ENCODE results near the gene CRKL. TPM values are rescaled to one million over a fixed set of nuclear protein-coding genes. Genes with fewer than 3 reads are reported as not detected.

CRKL gene
- total RNA-seq, 1 experiment from 2014 or later, result 82.5 TPM

DNA sequence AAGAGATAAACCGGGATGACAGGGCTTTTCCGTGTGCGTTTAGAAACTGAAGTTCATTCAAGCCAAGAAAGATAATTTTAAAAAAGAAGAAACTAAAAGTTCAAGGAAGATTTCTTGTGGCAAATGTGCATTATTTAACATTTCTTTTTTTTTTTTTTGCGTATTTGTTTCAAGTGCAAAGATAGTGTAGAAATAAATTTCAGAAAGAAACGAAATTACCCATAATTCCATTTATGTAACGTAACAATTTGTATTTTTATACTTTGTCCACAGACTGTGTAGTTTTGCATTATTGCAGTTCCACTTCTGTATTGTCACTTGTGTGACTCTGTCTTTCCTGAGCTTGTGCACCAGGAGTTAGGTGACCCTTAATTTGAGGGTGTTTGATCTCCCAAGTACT is 34.4 kb upstream of the CRKL start:
- POLR2A ChIA-PET (ENCODE audit: low non-redundant PET), result no interaction called here

DNA sequence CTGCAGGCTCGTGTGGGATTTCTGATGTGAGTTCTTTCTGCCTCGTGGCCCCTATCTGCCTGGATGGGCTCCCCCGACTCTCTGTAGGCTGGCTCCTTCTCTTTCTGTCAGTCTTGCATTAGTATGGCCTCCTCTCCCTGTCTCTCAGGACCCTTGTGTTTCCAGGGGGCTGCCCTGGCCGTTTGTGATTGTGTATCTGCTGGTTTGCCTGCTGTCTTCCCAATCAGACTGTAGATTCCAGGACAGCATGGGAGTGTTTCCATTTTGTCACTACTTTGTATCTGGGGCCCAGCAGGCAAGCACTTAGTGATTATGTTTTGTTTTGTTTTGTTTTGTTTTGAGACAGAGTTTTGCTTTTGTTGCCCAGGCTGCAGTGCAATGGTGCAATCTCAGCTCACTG is 32.8 kb upstream of the CRKL start:
- DNase-seq (ENCODE audit: low spot score), result no peak
- ChIA-PET POLR2A (ENCODE audit: low non-redundant PET) (no interaction called here), CTCF (no interaction called here)
- Histone ChIP-seq H3K36me3 (ENCODE audit: insufficient read depth, low read length, poor library complexity, severe bottlenecking) (peaks cover 19% of the 10 kb centered on the region), H3K4me1 (ENCODE audit: insufficient read depth, low read length, poor library complexity, severe bottlenecking) (no peaks in the 10 kb centered on the region), H3K27ac (ENCODE audit: low read depth, low read length, poor library complexity, severe bottlenecking) (no peak overlapping the region), H3K9me3 (ENCODE audit: low read depth, low read length, poor library complexity, severe bottlenecking) (no peaks in the 10 kb centered on the region), H3K4me3 (ENCODE audit: low read depth, low read length, poor library complexity, severe bottlenecking) (no peak overlapping the region), H3K27me3 (replicated peaks; ENCODE audit: insufficient read depth, low read depth, low read length, poor library complexity) (no peaks in the 10 kb centered on the region)
- intact Hi-C loops (cut with micrococcal nuclease; ENCODE audit: unreplicated experiment), result loop anchor here (10.0 kb wide), 1 partner anchor 60 kb away; no protein-coding TSS in a partner anchor
- no peak for TF ChIP-seq EZH2 (IDR thresholded peaks at IDR 0.05; ENCODE audit: borderline replicate concordance, low read depth, low read length, poor library complexity, severe bottlenecking)
- TF ChIP-seq, protein P1, sequence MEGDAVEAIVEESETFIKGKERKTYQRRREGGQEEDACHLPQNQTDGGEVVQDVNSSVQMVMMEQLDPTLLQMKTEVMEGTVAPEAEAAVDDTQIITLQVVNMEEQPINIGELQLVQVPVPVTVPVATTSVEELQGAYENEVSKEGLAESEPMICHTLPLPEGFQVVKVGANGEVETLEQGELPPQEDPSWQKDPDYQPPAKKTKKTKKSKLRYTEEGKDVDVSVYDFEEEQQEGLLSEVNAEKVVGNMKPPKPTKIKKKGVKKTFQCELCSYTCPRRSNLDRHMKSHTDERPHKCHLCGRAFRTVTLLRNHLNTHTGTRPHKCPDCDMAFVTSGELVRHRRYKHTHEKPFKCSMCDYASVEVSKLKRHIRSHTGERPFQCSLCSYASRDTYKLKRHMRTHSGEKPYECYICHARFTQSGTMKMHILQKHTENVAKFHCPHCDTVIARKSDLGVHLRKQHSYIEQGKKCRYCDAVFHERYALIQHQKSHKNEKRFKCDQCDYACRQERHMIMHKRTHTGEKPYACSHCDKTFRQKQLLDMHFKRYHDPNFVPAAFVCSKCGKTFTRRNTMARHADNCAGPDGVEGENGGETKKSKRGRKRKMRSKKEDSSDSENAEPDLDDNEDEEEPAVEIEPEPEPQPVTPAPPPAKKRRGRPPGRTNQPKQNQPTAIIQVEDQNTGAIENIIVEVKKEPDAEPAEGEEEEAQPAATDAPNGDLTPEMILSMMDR (conservative IDR thresholded peaks at IDR 0.05; ENCODE audit: low read depth, low read length), result no peak
- no TSS peak for BruUV-seq (replicated peaks)

More for the DNA sequence above, 34.4 kb upstream of the CRKL start:
- peaks cover 9% of the 10 kb centered on the region for H3K36me3 ChIP-seq (ENCODE audit: insufficient read depth, low read length, poor library complexity, severe bottlenecking)
- CTCF ChIA-PET, result no interaction called here
- intact Hi-C loops (cut with micrococcal nuclease; ENCODE audit: unreplicated experiment), result loop anchor here (10.0 kb wide), 1 partner anchor 62 kb away; no protein-coding TSS in a partner anchor
- TF ChIP-seq, protein P1 (conservative IDR thresholded peaks at IDR 0.05; ENCODE audit: low read depth, low read length), result no peak
- no peak for TF ChIP-seq EZH2 (IDR thresholded peaks at IDR 0.05; ENCODE audit: borderline replicate concordance, low read depth, low read length, poor library complexity, severe bottlenecking)
- H3K4me3 ChIP-seq (ENCODE audit: low read depth, low read length, poor library complexity, severe bottlenecking), result no peak overlapping the region
- H3K27ac ChIP-seq (ENCODE audit: low read depth, low read length, poor library complexity, severe bottlenecking), result no peak overlapping the region
- no TSS peak for BruUV-seq (replicated peaks)
- no peak for DNase-seq (ENCODE audit: low spot score)
- H3K4me1 ChIP-seq (ENCODE audit: insufficient read depth, low read length, poor library complexity, severe bottlenecking), result no peaks in the 10 kb centered on the region
- no peaks in the 10 kb centered on the region for H3K9me3 ChIP-seq (ENCODE audit: low read depth, low read length, poor library complexity, severe bottlenecking)
- H3K27me3 ChIP-seq (replicated peaks; ENCODE audit: insufficient read depth, low read depth, low read length, poor library complexity), result no peaks in the 10 kb centered on the region

DNA sequence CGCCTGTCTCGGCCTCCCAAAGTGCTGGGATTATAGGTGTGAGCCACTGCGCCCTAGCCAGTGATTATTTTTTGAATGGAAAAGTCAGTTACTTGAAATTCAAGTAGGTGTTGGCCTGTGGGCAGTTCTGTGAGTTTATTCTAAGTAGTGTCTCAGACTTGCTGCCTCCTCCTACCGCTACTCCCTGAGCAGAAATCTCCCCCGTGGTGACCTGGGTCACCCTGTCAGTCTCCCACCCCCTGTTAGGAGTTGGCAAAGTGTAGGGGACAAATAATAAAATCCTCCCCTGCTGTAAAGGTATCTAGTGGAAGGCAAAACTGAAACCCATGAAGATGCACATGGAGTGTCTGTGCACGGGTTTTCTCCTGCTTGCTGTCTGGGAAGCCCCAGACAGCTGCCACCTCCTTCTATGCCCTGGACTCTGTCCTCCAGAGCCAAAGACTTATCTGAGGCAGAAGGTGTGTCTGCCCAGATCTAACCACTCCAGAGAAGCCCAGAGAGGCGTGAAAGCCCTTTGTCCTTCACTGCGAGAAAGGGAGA is 32.1 kb upstream of the CRKL start:
- Histone ChIP-seq H3K27me3 (replicated peaks; ENCODE audit: insufficient read depth, low read depth, low read length, poor library complexity) (no peaks in the 10 kb centered on the region), H3K4me3 (ENCODE audit: low read depth, low read length, poor library complexity, severe bottlenecking) (no peak overlapping the region), H3K4me1 (ENCODE audit: insufficient read depth, low read length, poor library complexity, severe bottlenecking) (peaks cover 5% of the 10 kb centered on the region), H3K36me3 (ENCODE audit: insufficient read depth, low read length, poor library complexity, severe bottlenecking) (peaks cover 19% of the 10 kb centered on the region), H3K9me3 (ENCODE audit: low read depth, low read length, poor library complexity, severe bottlenecking) (no peaks in the 10 kb centered on the region), H3K27ac (ENCODE audit: low read depth, low read length, poor library complexity, severe bottlenecking) (no peak overlapping the region)
- TF ChIP-seq, protein P1 (conservative IDR thresholded peaks at IDR 0.05; ENCODE audit: low read depth, low read length), result no peak
- TF ChIP-seq EZH2 (IDR thresholded peaks at IDR 0.05; ENCODE audit: borderline replicate concordance, low read depth, low read length, poor library complexity, severe bottlenecking), result no peak
- BruUV-seq (replicated peaks), result no TSS peak
- POLR2A ChIA-PET (ENCODE audit: low non-redundant PET), result no interaction called here
- CTCF ChIA-PET, result interaction anchor here (1.1 kb wide), 1 partner anchor 73 kb away, joined by 3 read pairs; no protein-coding TSS in a partner anchor
- intact Hi-C loops (cut with micrococcal nuclease; ENCODE audit: unreplicated experiment), result loop anchor here (10.0 kb wide), 1 partner anchor 60 kb away; no protein-coding TSS in a partner anchor
- DNase-seq (ENCODE audit: low spot score), result no peak

Measured in A673 (cell line).